PC-9 (cell line): ENCODE measurements around the gene PAQR3. TPM values are rescaled to one million over a fixed set of nuclear protein-coding genes. Genes with fewer than 3 reads are reported as not detected.

Experiments used
- BruUV-seq: library from RNA; stranded (reverse); fragments of 400-500 nt; replicated peaks from 2 replicates; lab custom pipeline; 2021; lab: Mats Ljungman, UMichigan
- CTCF ChIA-PET: fragments of 300-600 bp; sonication (Branson Sonifier 250); formaldehyde crosslinking; loops from one replicate; lab custom pipeline; 2022; ENCODE audit warnings: antibody characterized with exemption; lab: Charles Lee
- POLR2A ChIA-PET: fragments of 300-600 bp; sonication (Branson Sonifier 250); formaldehyde crosslinking; loops from one replicate; lab custom pipeline; 2022; ENCODE audit warnings: antibody characterized with exemption; ENCODE audit not compliant: unreplicated experiment; lab: Charles Lee
- DNase-seq, 2 experiments: peaks; one replicate each; pipeline versions ENCODE4 v3.0.0 to v3.0.0-alpha.2; 2015 to 2022; ENCODE audit warnings: mixed read lengths in 1 of 2
- H2AFZ ChIP-seq: fragments of 200-600 bp; sonication (generic); 2 replicates; pipeline ENCODE4 v1.8.1; 2017; ENCODE audit warnings: antibody characterized with exemption
- H3F3A ChIP-seq: fragments of 200-600 bp; sonication (generic); 2 replicates; pipeline ENCODE4 v1.8.1; 2017; ENCODE audit warnings: antibody characterized with exemption, mild to moderate bottlenecking, low read depth; ENCODE audit not compliant: insufficient read depth
- H3K27ac ChIP-seq: fragments of 200-600 bp; sonication (generic); 2 replicates; pipeline ENCODE4 v1.6.1; 2016; ENCODE audit warnings: mixed run types
- H3K27me3 ChIP-seq: fragments of 200-600 bp; sonication (generic); 2 replicates; pipeline ENCODE4 v1.6.1; 2016; ENCODE audit warnings: low read depth, mixed run types; ENCODE audit not compliant: insufficient read depth
- H3K36me3 ChIP-seq: fragments of 200-600 bp; sonication (generic); 2 replicates; pipeline ENCODE4 v1.6.1; 2016; ENCODE audit warnings: low read depth, mixed run types
- H3K4me1 ChIP-seq: fragments of 200-600 bp; sonication (generic); replicated peaks from 2 replicates; pipeline ENCODE4 v1.6.1; 2016; ENCODE audit warnings: mixed run types; ENCODE audit not compliant: insufficient read depth
- H3K4me2 ChIP-seq: fragments of 200-600 bp; sonication (generic); 2 replicates; pipeline ENCODE4 v1.6.1; 2017; ENCODE audit warnings: mixed run types
- H3K4me3 ChIP-seq: fragments of 200-600 bp; sonication (generic); 2 replicates; pipeline ENCODE4 v1.6.1; 2016; ENCODE audit warnings: mixed run types
- H3K79me2 ChIP-seq: fragments of 200-600 bp; sonication (generic); 2 replicates; pipeline ENCODE4 v1.6.1; 2017; ENCODE audit warnings: low read depth, mixed run types
- H3K9me2 ChIP-seq: fragments of 200-600 bp; sonication (generic); 2 replicates; pipeline ENCODE4 v1.8.1; 2017; ENCODE audit warnings: mild to moderate bottlenecking; ENCODE audit not compliant: insufficient read depth
- H3K9me3 ChIP-seq: fragments of 200-600 bp; sonication (generic); 2 replicates; pipeline ENCODE4 v1.8.1; 2016; ENCODE audit warnings: low read depth; ENCODE audit not compliant: insufficient read depth
- H4K20me1 ChIP-seq: fragments of 200-600 bp; sonication (generic); 2 replicates; pipeline ENCODE4 v1.8.1; 2017; ENCODE audit not compliant: insufficient read depth
- CTCF ChIP-seq: fragments of 200-600 bp; sonication (generic); conservative IDR thresholded peaks from 2 replicates; pipeline ENCODE4 v1.6.1; 2017; ENCODE audit warnings: mixed run types, antibody characterized with exemption, mild to moderate bottlenecking, moderate library complexity
- EZH2 ChIP-seq: fragments of 200-600 bp; sonication (generic); IDR thresholded peaks from 2 replicates; pipeline ENCODE4 v1.8.0; 2017; ENCODE audit warnings: antibody characterized with exemption, low read depth
- intact Hi-C: fragments of 100-400 bp; cut with micrococcal nuclease; formaldehyde crosslinking; loops from one replicate; pipeline ENCODE4 v1.10.0; 2022; ENCODE audit not compliant: unreplicated experiment
- total RNA-seq: library from RNA; stranded (reverse); gene quantifications from 2 replicates; pipeline ENCODE4 v1.2.3, GENCODE V29; 2021

Gene PAQR3
- total RNA-seq, 1 experiment from 2014 or later: 11.0 TPM

GRCh38 chr4:78899302-78899701 lies 39.9 kb downstream of the PAQR3 start:
- ChIA-PET CTCF (no interaction called here), POLR2A (no interaction called here)
- H3K27me3 ChIP-seq: no peaks in the 10 kb centered on the region
- H3K27ac ChIP-seq: no peak overlapping the region
- no peak overlapping the region for H2AFZ ChIP-seq
- no peaks in the 10 kb centered on the region for H3F3A ChIP-seq
- H3K4me3 ChIP-seq: no peak overlapping the region
- H3K36me3 ChIP-seq: no peaks in the 10 kb centered on the region
- H3K79me2 ChIP-seq: no peaks in the 10 kb centered on the region
- intact Hi-C loops: no loop called here
- H3K9me2 ChIP-seq: no peaks in the 10 kb centered on the region
- H4K20me1 ChIP-seq: no peaks in the 10 kb centered on the region
- no peaks in the 10 kb centered on the region for H3K4me1 ChIP-seq
- BruUV-seq: no TSS peak
- TF ChIP-seq CTCF (no peak), EZH2 (no peak)
- DNase-seq: no peak
- H3K4me2 ChIP-seq: no peak overlapping the region
- H3K9me3 ChIP-seq: no peaks in the 10 kb centered on the region

GRCh38 chr4:78889955-78890354 lies 49.3 kb downstream of the PAQR3 start:
- no TSS peak for BruUV-seq
- CTCF ChIA-PET: no interaction called here

GRCh38 chr4:78885598-78885997 lies 53.6 kb downstream of the PAQR3 start:
- H3K27ac ChIP-seq: no peak overlapping the region
- no peaks in the 10 kb centered on the region for H3K9me3 ChIP-seq
- ChIA-PET CTCF (no interaction called here), POLR2A (no interaction called here)
- H4K20me1 ChIP-seq: no peaks in the 10 kb centered on the region
- no peaks in the 10 kb centered on the region for H3K79me2 ChIP-seq
- intact Hi-C loops: no loop called here
- no peaks in the 10 kb centered on the region for H3K27me3 ChIP-seq
- H3F3A ChIP-seq: no peaks in the 10 kb centered on the region
- DNase-seq: no peak
- H2AFZ ChIP-seq: no peak overlapping the region
- no peak overlapping the region for H3K4me3 ChIP-seq
- BruUV-seq: no TSS peak
- H3K4me2 ChIP-seq: no peak overlapping the region
- TF ChIP-seq CTCF (no peak), EZH2 (no peak)
- no peaks in the 10 kb centered on the region for H3K36me3 ChIP-seq
- H3K4me1 ChIP-seq: no peaks in the 10 kb centered on the region
- H3K9me2 ChIP-seq: no peaks in the 10 kb centered on the region

More at GRCh38 chr4:78889955-78890354, 49.3 kb downstream of the PAQR3 start:
- intact Hi-C loops: no loop called here
- no peaks in the 10 kb centered on the region for H3K36me3 ChIP-seq
- no peaks in the 10 kb centered on the region for H4K20me1 ChIP-seq
- no peaks in the 10 kb centered on the region for H3K9me2 ChIP-seq
- no peaks in the 10 kb centered on the region for H3K27me3 ChIP-seq
- no peaks in the 10 kb centered on the region for H3F3A ChIP-seq
- TF ChIP-seq CTCF: no peak
- TF ChIP-seq EZH2: no peak
- H3K27ac ChIP-seq: no peak overlapping the region
- no peak for DNase-seq
- H3K4me1 ChIP-seq: no peaks in the 10 kb centered on the region
- no peaks in the 10 kb centered on the region for H3K9me3 ChIP-seq
- H3K4me2 ChIP-seq: no peak overlapping the region
- H3K79me2 ChIP-seq: no peaks in the 10 kb centered on the region
- H3K4me3 ChIP-seq: no peak overlapping the region
- POLR2A ChIA-PET: no interaction called here
- H2AFZ ChIP-seq: no peak overlapping the region
